ENCODE data around the gene BUB1B.

Gene BUB1B

DNA sequence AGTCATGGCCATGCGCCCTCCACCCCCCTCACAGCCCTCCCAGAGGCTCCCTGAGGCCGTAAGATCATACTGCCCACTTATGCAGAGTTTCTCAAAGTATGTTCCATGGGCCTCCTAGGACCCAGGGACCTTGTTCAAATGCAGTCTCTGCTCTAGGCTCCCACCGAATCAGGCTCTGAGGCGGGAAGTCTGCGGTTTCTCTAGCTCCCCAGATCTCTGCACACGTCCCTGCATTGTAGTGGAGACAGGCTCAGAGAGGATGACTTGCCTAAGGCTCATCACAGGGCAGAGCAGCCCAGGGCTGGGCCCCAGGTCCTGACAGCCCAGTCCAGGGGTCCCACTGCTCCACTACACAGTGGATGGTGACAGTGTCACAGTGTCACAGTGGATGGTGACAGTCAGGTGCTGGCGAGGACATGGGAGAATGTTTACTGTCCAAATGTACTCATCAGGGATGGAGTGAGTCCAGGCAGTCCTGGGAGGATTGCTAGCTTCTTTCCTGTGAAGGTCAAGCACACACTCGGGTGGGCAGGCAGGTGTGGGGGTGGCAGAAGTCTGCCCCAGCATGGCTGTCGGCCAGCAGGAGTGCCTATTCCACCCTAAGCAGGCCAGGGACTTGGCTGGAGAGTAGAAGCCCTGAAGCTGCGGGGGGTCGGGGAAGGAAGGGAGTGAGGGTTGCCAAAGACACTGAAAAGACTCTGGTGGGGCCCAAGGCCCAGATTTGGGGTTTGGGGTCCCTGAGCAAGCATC lies 109.6 kb downstream of the BUB1B start:
- Mint-ChIP-seq H3K4me1 (peaks cover 2% of the 10 kb centered on the region), H3K27ac (no peak overlapping the region), H3K36me3 (no peaks in the 10 kb centered on the region), H3K9me3 (no peaks in the 10 kb centered on the region), H3K27me3 (peaks cover 31% of the 10 kb centered on the region), H3K4me3 (no peak overlapping the region)
- CTCF ChIA-PET = interaction anchor here (1.1 to 10.8 kb wide), 5 partner anchors 9 to 224 kb away, joined by 3 to 401 read pairs (median 24); partner anchors contain the start of gene PLCB2
- no peak for DNase-seq
